ENCODE results near the gene ATP8B1. TPM values are rescaled to one million over a fixed set of nuclear protein-coding genes. Genes with fewer than 3 reads are reported as not detected.

The ATP8B1 gene
- total and polyA plus RNA-seq, 9 of the 15 experiments (the other 6 are each of a cell fraction or from before 2014, with no cell fraction given): 0.01 to 0.22 (median 0.03) TPM; not detected in 3

DNA sequence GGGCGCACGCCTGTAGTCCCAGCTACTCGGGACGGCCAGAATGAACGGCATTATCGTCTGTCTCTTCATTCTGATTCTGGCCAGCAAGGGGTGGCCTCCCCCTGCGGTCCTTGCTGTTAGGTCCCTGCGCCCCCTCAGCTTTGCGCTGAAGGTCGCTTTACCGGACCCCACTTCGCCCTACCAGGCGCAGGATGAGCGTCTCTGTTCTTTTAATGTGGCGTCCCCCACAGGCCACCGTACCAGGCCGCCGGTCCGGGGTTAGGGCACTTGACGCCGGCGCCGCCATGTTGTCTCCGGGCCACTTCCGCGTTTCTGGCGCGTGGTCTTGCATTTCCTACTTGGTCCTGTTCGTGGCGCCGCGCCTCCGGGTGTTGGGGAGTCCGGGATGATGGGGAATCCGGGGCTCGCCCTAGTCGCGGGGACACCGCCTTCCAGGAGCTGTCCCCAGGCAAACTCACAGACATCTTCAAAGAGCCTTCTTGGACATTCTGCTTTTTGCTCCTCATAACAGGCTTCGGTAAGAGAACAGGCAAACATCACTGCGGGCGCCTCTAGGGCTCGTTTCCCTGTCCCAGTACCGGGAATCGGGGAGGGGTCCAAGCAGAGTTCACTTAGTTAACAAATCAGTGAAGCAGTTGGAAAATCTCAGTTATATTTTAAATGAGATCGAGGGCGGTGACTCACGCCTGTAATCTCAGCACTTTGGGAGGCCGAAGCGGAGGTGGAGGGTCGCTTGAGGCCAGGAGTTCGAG is 172.9 kb downstream of the ATP8B1 start:
- peak overlapping the region; percentile 54 to 78; a peak in 3 of 4 replicates for H3K9ac ChIP-seq (ENCODE audit: insufficient read depth in 1 of 2, low read depth in 2 of 2, low read length in 2 of 2)
- no peaks in the 10 kb centered on the region for H3K79me2 ChIP-seq (ENCODE audit: control insufficient read depth, insufficient read depth, low read length)
- H3K4me1 ChIP-seq (replicated peaks in 1 of 2; ENCODE audit: control insufficient read depth in 2 of 2, insufficient read depth in 2 of 2, low read length in 2 of 2): peaks cover 6 to 13% of the 10 kb centered on the region in 2 experiments; a peak in 4 of 5 replicates
- peak; percentile 80 to 94 (median 84) for DNase-seq (ENCODE audit: extremely low read depth in 1 of 4, low spot score in 3 of 4)
- no peaks in the 10 kb centered on the region for H3K9me3 ChIP-seq (replicated peaks; ENCODE audit: control insufficient read depth, insufficient read depth, low read depth, low read length)
- peak overlapping the region; percentile 48 for H3K4me3 ChIP-seq
- no peaks in the 10 kb centered on the region for H3K9me1 ChIP-seq (ENCODE audit: control insufficient read depth, insufficient read depth, low read length)
- BruUV-seq (replicated peaks): TSS peak; percentile 81
- ChIA-PET POLR2A (interaction anchor here (0.6 to 1.4 kb wide), 4 partner anchors 8 to 1062 kb away, joined by 3 to 4 read pairs (median 3); partner anchors contain the start of gene NARS1), CTCF (ENCODE audit: low intra/inter-chr PET ratio) (interaction anchor here (1.1 kb wide), 1 partner anchor 494 kb away, joined by 5 read pairs; no protein-coding TSS in a partner anchor)
- 13% methylated on average over 37 of the region's 52 CpGs for WGBS (ENCODE audit: insufficient coverage, low coverage, missing lambda C conversion rate)
- peak overlapping the region; percentile 69 for H3K27ac ChIP-seq (ENCODE audit: extremely low read depth, low read depth, low read length)
- H3K4me2 ChIP-seq (ENCODE audit: insufficient read depth, low read length): peak overlapping the region; percentile 77
- no peaks in the 10 kb centered on the region for H3K36me3 ChIP-seq (ENCODE audit: control insufficient read depth, insufficient read depth, low read length)
- peak; percentile 99 for ATAC-seq
- FAIRE-seq: peak; percentile 77
- intact Hi-C loops (cut with micrococcal nuclease) (loop anchor here (2.0 to 5.0 kb wide), 2 partner anchors 227 to 493 kb away; no protein-coding TSS in a partner anchor), in situ Hi-C loops (cut with MboI) (loop anchor here (25.0 kb wide), 1 partner anchor 232 kb away; no protein-coding TSS in a partner anchor)
- H4K20me1 ChIP-seq (replicated peaks; ENCODE audit: control insufficient read depth, insufficient read depth, low read length): no peaks in the 10 kb centered on the region
- H2AFZ ChIP-seq (ENCODE audit: low read depth, low read length): peak overlapping the region; percentile 100
- no peaks in the 10 kb centered on the region for H3K27me3 ChIP-seq (ENCODE audit: control insufficient read depth in 2 of 2, insufficient read depth in 2 of 2, low read length in 2 of 2)
- TF ChIP-seq GTF2A2 (tag; IDR thresholded peaks at IDR 0.05): no peak
- TF ChIP-seq ELF4 (CRISPR knock-in tag; IDR thresholded peaks at IDR 0.05): peak; percentile 90
- TF ChIP-seq ZSCAN32 (CRISPR knock-in tag; IDR thresholded peaks at IDR 0.05): no peak
- TF ChIP-seq, protein P1, sequence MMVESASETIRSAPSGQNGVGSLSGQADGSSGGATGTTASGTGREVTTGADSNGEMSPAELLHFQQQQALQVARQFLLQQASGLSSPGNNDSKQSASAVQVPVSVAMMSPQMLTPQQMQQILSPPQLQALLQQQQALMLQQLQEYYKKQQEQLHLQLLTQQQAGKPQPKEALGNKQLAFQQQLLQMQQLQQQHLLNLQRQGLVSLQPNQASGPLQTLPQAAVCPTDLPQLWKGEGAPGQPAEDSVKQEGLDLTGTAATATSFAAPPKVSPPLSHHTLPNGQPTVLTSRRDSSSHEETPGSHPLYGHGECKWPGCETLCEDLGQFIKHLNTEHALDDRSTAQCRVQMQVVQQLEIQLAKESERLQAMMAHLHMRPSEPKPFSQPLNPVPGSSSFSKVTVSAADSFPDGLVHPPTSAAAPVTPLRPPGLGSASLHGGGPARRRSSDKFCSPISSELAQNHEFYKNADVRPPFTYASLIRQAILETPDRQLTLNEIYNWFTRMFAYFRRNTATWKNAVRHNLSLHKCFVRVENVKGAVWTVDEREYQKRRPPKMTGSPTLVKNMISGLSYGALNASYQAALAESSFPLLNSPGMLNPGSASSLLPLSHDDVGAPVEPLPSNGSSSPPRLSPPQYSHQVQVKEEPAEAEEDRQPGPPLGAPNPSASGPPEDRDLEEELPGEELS (CRISPR knock-in tag; IDR thresholded peaks at IDR 0.05; ENCODE audit: borderline replicate concordance): peak; percentile 78; the same call in 1 of the 2 replicates
- peak; percentile 99 for TF ChIP-seq ELF1 (tag; IDR thresholded peaks at IDR 0.05)
- no peak for TF ChIP-seq POLR2H (tag; IDR thresholded peaks at IDR 0.05; ENCODE audit: low read depth)
- TF ChIP-seq RBM34 (IDR thresholded peaks at IDR 0.05; ENCODE audit: borderline replicate concordance, insufficient read depth, low read length): no peak
- no peak for TF ChIP-seq NR3C1 (CRISPR knock-in tag; IDR thresholded peaks at IDR 0.05)
- no peak for TF ChIP-seq PTBP1 (IDR thresholded peaks at IDR 0.05; ENCODE audit: low read depth, low read length)
- TF ChIP-seq, protein P2, sequence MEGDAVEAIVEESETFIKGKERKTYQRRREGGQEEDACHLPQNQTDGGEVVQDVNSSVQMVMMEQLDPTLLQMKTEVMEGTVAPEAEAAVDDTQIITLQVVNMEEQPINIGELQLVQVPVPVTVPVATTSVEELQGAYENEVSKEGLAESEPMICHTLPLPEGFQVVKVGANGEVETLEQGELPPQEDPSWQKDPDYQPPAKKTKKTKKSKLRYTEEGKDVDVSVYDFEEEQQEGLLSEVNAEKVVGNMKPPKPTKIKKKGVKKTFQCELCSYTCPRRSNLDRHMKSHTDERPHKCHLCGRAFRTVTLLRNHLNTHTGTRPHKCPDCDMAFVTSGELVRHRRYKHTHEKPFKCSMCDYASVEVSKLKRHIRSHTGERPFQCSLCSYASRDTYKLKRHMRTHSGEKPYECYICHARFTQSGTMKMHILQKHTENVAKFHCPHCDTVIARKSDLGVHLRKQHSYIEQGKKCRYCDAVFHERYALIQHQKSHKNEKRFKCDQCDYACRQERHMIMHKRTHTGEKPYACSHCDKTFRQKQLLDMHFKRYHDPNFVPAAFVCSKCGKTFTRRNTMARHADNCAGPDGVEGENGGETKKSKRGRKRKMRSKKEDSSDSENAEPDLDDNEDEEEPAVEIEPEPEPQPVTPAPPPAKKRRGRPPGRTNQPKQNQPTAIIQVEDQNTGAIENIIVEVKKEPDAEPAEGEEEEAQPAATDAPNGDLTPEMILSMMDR (IDR thresholded peaks at IDR 0.05 in 2 of 3, conservative IDR thresholded peaks at IDR 0.05 in 1 of 3; ENCODE audit: insufficient read depth in 2 of 3, low read depth in 1 of 3, low read length in 3 of 3): peak; percentile 78 to 83 (median 78)
- TF ChIP-seq, protein P3, sequence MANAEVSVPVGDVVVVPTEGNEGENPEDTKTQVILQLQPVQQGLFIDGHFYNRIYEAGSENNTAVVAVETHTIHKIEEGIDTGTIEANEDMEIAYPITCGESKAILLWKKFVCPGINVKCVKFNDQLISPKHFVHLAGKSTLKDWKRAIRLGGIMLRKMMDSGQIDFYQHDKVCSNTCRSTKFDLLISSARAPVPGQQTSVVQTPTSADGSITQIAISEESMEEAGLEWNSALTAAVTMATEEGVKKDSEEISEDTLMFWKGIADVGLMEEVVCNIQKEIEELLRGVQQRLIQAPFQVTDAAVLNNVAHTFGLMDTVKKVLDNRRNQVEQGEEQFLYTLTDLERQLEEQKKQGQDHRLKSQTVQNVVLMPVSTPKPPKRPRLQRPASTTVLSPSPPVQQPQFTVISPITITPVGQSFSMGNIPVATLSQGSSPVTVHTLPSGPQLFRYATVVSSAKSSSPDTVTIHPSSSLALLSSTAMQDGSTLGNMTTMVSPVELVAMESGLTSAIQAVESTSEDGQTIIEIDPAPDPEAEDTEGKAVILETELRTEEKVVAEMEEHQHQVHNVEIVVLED (CRISPR knock-in tag; IDR thresholded peaks at IDR 0.05): peak; percentile 48; the same call in 1 of the 2 replicates
- no peak for TF ChIP-seq ZNF146 (CRISPR knock-in tag; IDR thresholded peaks at IDR 0.05; ENCODE audit: unreplicated experiment)
- TF ChIP-seq RBFOX2 (IDR thresholded peaks at IDR 0.05; ENCODE audit: low read depth, low read length): peak; percentile 80
